ENCODE data around the gene TRIM24. TPM values are rescaled to one million over a fixed set of nuclear protein-coding genes. Genes with fewer than 3 reads are reported as not detected.

The TRIM24 gene
- polyA plus RNA-seq, 3 donors, result 3.5 to 8.9 (median 6.0) TPM

- Mint-ChIP-seq H3K4me1 (peaks cover 28% of the 10 kb centered on the region), H3K27me3 (ENCODE audit: low read depth in 3 of 3) (no peaks in the 10 kb centered on the region), H3K36me3 (peaks cover 11 to 20% of the 10 kb centered on the region in 2 donors), H3K9me3 (peaks cover 0 to 4% (median 0%) of the 10 kb centered on the region in 7 donors), H3K4me3 (no peak overlapping the region), H3K27ac (peak overlapping the region in 2 of 7 donors; percentile 7 to 30)
- Histone ChIP-seq H2AFZ (ENCODE audit: insufficient read depth, low read depth, low read length, poor library complexity, severe bottlenecking) (no peak overlapping the region), H3K27ac (ENCODE audit: low read depth in 1 of 2, low read length in 2 of 2) (peak overlapping the region in 1 of 2 donors; percentile 5), H3K9ac (ENCODE audit: insufficient read depth, low read length, poor library complexity, severe bottlenecking) (no peak overlapping the region), H3K36me3 (replicated peaks in 1 of 2; ENCODE audit: control insufficient read depth in 1 of 2, insufficient read depth in 2 of 2, low read length in 2 of 2) (peaks cover under 1 to 2% of the 10 kb centered on the region in 2 donors), H3K4me3 (replicated peaks in 1 of 3; ENCODE audit: low read depth in 2 of 3, low read length in 3 of 3) (no peak overlapping the region), H3K4me2 (replicated peaks; ENCODE audit: extremely low read depth, low read length, poor library complexity, severe bottlenecking) (no peak overlapping the region), H3K9me3 (replicated peaks in 1 of 2; ENCODE audit: control insufficient read depth in 1 of 2, insufficient read depth in 1 of 2, low read length in 2 of 2) (no peaks in the 10 kb centered on the region), H3K27me3 (ENCODE audit: control insufficient read depth in 2 of 2, insufficient read depth in 2 of 2, low read length in 2 of 2) (no peaks in the 10 kb centered on the region), H4K20me1 (ENCODE audit: insufficient read depth, low read length) (peaks cover 90% of the 10 kb centered on the region), H3K4me1 (ENCODE audit: control insufficient read depth in 1 of 2, insufficient read depth in 2 of 2, low read length in 2 of 2) (no peaks in the 10 kb centered on the region), H3K79me2 (ENCODE audit: insufficient read depth, low read length) (peaks cover 100% of the 10 kb centered on the region)
- no peak for DNase-seq
- intact Hi-C loops (cut with micrococcal nuclease), result loop anchor here in 1 of 2 donors (10.0 kb wide), 1 partner anchor 464 kb away; the partner anchor contains the start of gene CREB3L2
- WGBS (ENCODE audit: insufficient coverage), result 95% methylated on average over 2 of the region's 5 CpGs
- TF ChIP-seq, protein P1, sequence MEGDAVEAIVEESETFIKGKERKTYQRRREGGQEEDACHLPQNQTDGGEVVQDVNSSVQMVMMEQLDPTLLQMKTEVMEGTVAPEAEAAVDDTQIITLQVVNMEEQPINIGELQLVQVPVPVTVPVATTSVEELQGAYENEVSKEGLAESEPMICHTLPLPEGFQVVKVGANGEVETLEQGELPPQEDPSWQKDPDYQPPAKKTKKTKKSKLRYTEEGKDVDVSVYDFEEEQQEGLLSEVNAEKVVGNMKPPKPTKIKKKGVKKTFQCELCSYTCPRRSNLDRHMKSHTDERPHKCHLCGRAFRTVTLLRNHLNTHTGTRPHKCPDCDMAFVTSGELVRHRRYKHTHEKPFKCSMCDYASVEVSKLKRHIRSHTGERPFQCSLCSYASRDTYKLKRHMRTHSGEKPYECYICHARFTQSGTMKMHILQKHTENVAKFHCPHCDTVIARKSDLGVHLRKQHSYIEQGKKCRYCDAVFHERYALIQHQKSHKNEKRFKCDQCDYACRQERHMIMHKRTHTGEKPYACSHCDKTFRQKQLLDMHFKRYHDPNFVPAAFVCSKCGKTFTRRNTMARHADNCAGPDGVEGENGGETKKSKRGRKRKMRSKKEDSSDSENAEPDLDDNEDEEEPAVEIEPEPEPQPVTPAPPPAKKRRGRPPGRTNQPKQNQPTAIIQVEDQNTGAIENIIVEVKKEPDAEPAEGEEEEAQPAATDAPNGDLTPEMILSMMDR (IDR thresholded peaks at IDR 0.05), result no peak
Observed at GRCh38 chr7:138468244-138469123, 8.4 kb downstream of the TRIM24 start.

GRCh38 chr7:138470391-138471157 lies 10.5 kb downstream of the TRIM24 start:
- Histone ChIP-seq H3K27me3 (ENCODE audit: control insufficient read depth in 2 of 2, insufficient read depth in 2 of 2, low read length in 2 of 2) (no peaks in the 10 kb centered on the region), H3K9ac (ENCODE audit: insufficient read depth, low read length, poor library complexity, severe bottlenecking) (no peak overlapping the region), H3K36me3 (replicated peaks in 1 of 2; ENCODE audit: control insufficient read depth in 1 of 2, insufficient read depth in 2 of 2, low read length in 2 of 2) (peaks cover 0 to 2% of the 10 kb centered on the region in 2 donors), H2AFZ (ENCODE audit: insufficient read depth, low read depth, low read length, poor library complexity, severe bottlenecking) (no peak overlapping the region), H3K4me1 (ENCODE audit: control insufficient read depth in 1 of 2, insufficient read depth in 2 of 2, low read length in 2 of 2) (no peaks in the 10 kb centered on the region), H3K79me2 (ENCODE audit: insufficient read depth, low read length) (peaks cover 100% of the 10 kb centered on the region), H4K20me1 (ENCODE audit: insufficient read depth, low read length) (peaks cover 93% of the 10 kb centered on the region), H3K4me2 (replicated peaks; ENCODE audit: extremely low read depth, low read length, poor library complexity, severe bottlenecking) (no peak overlapping the region), H3K27ac (ENCODE audit: low read depth in 1 of 2, low read length in 2 of 2) (peak overlapping the region in 1 of 2 donors; percentile 40), H3K4me3 (replicated peaks in 1 of 3; ENCODE audit: low read depth in 2 of 3, low read length in 3 of 3) (no peak overlapping the region), H3K9me3 (replicated peaks in 1 of 2; ENCODE audit: control insufficient read depth in 1 of 2, insufficient read depth in 1 of 2, low read length in 2 of 2) (no peaks in the 10 kb centered on the region)
- H3K27me3 Mint-ChIP-seq (ENCODE audit: low read depth in 3 of 3), result peaks cover 0 to 2% (median 0%) of the 10 kb centered on the region in 3 donors
- H3K36me3 Mint-ChIP-seq, result peaks cover 9 to 19% of the 10 kb centered on the region in 2 donors
- H3K27ac Mint-ChIP-seq, result no peak overlapping the region
- intact Hi-C loops (cut with micrococcal nuclease), result no loop called here
- TF ChIP-seq, protein P1 (IDR thresholded peaks at IDR 0.05), result no peak
- DNase-seq, result peak in 1 of 3 donors; percentile 26
- WGBS (ENCODE audit: insufficient coverage), result 100% methylated on average over 2 of the region's 5 CpGs
- H3K4me3 Mint-ChIP-seq, result no peak overlapping the region
- peaks cover 26% of the 10 kb centered on the region for H3K4me1 Mint-ChIP-seq
- peaks cover 0 to 4% (median 2%) of the 10 kb centered on the region in 7 donors for H3K9me3 Mint-ChIP-seq

All from CD14-positive monocyte (primary cell).